Kasumi-1 (cell line): Measurements from ENCODE around the gene SEPTIN5.

Experiments
- DNase-seq, 2 experiments: peaks; one replicate each; lab custom pipeline; 2025; lab: John Stamatoyannopoulos, UW

The SEPTIN5 gene

GRCh38 chr22:19733755-19734154 is 19.5 kb downstream of the SEPTIN5 start:
- DNase-seq, result no peak

GRCh38 chr22:19734163-19734562 is 19.9 kb downstream of the SEPTIN5 start:
- no peak for DNase-seq

GRCh38 chr22:19734837-19735382 is 20.6 kb downstream of the SEPTIN5 start:
- no peak for DNase-seq

- DNase-seq, result no peak
Observed at GRCh38 chr22:19735665-19736510, 21.6 kb downstream of the SEPTIN5 start.

- DNase-seq, result no peak
Observed at GRCh38 chr22:19737846-19738663, 23.8 kb downstream of the SEPTIN5 start.

GRCh38 chr22:19738664-19739447 is 24.6 kb downstream of the SEPTIN5 start:
- DNase-seq, result no peak

- no peak for DNase-seq
Observed at GRCh38 chr22:19739448-19739895, 25.2 kb downstream of the SEPTIN5 start.

- no peak for DNase-seq
Observed at GRCh38 chr22:19739911-19740449, 25.7 kb downstream of the SEPTIN5 start.

GRCh38 chr22:19740586-19740985 is 26.3 kb downstream of the SEPTIN5 start:
- DNase-seq, result no peak

GRCh38 chr22:19741053-19741452 is 26.8 kb downstream of the SEPTIN5 start:
- DNase-seq, result no peak

- no peak for DNase-seq
Observed at GRCh38 chr22:19742160-19743066, 28.1 kb downstream of the SEPTIN5 start.

GRCh38 chr22:19743081-19743480 is 28.8 kb downstream of the SEPTIN5 start:
- DNase-seq, result no peak

GRCh38 chr22:19743651-19744050 is 29.3 kb downstream of the SEPTIN5 start:
- DNase-seq, result no peak

GRCh38 chr22:19744350-19745006 is 30.2 kb downstream of the SEPTIN5 start:
- no peak for DNase-seq

GRCh38 chr22:19745155-19746101 is 31.1 kb downstream of the SEPTIN5 start:
- DNase-seq, result no peak

- no peak for DNase-seq
Observed at GRCh38 chr22:19746726-19747125, 32.4 kb downstream of the SEPTIN5 start.

- no peak for DNase-seq
Observed at GRCh38 chr22:19747551-19747950, 33.2 kb downstream of the SEPTIN5 start.

GRCh38 chr22:19748139-19748538 is 33.8 kb downstream of the SEPTIN5 start:
- DNase-seq, result no peak
